ENCODE results near the gene IL1B.
"Not testable (repeated sequence)": the region's sequence is repeated elsewhere in the genome, so short reads cannot be mapped to it uniquely, and the experiment has no call there.

The IL1B gene

GRCh38 chr2:112850588-112850987, 14.0 kb upstream of the IL1B start:
- DNase-seq (ENCODE audit: low read depth in 1 of 2, low spot score in 1 of 2) = no peak

GRCh38 chr2:112849956-112850355, 13.4 kb upstream of the IL1B start:
- DNase-seq (ENCODE audit: low read depth in 1 of 2, low spot score in 1 of 2) = no peak

GRCh38 chr2:112848833-112849232, 12.3 kb upstream of the IL1B start:
- DNase-seq (ENCODE audit: low read depth in 1 of 2, low spot score in 1 of 2) = no peak

- DNase-seq (ENCODE audit: low read depth in 1 of 2, low spot score in 1 of 2) = no peak
Measured at GRCh38 chr2:112846031-112846430, 9.5 kb upstream of the IL1B start.

GRCh38 chr2:112843836-112844235, 7.3 kb upstream of the IL1B start:
- DNase-seq (ENCODE audit: low read depth in 1 of 2, low spot score in 1 of 2) = no peak

- no peak for DNase-seq (ENCODE audit: low read depth in 1 of 2, low spot score in 1 of 2)
Measured at GRCh38 chr2:112843288-112843687, 6.7 kb upstream of the IL1B start.

- no peak for DNase-seq (ENCODE audit: low read depth in 1 of 2, low spot score in 1 of 2)
Measured at GRCh38 chr2:112841295-112842044, 4.9 kb upstream of the IL1B start.

GRCh38 chr2:112840068-112840445, 3.5 kb upstream of the IL1B start:
- no peak for DNase-seq (ENCODE audit: low read depth in 1 of 2, low spot score in 1 of 2)

- no peak for DNase-seq (ENCODE audit: low read depth in 1 of 2, low spot score in 1 of 2)
Measured at GRCh38 chr2:112839407-112840067, 3.0 kb upstream of the IL1B start.

- no peak for DNase-seq (ENCODE audit: low read depth in 1 of 2, low spot score in 1 of 2)
Measured at GRCh38 chr2:112836163-112836560, 417 bp downstream of the IL1B start.

- no peak for DNase-seq (ENCODE audit: low read depth in 1 of 2, low spot score in 1 of 2)
Measured at GRCh38 chr2:112835536-112836162, 930 bp downstream of the IL1B start.

- no peak for DNase-seq (ENCODE audit: low read depth in 1 of 2, low spot score in 1 of 2)
Measured at GRCh38 chr2:112835061-112835501, 1.5 kb downstream of the IL1B start.

- no peak for DNase-seq (ENCODE audit: low read depth in 1 of 2, low spot score in 1 of 2)
Measured at GRCh38 chr2:112834396-112835037, 2.1 kb downstream of the IL1B start.

- no peak for DNase-seq (ENCODE audit: low read depth in 1 of 2, low spot score in 1 of 2)
Measured at GRCh38 chr2:112833976-112834375, 2.6 kb downstream of the IL1B start.

GRCh38 chr2:112833639-112833931, 3.0 kb downstream of the IL1B start:
- DNase-seq (ENCODE audit: low read depth in 1 of 2, low spot score in 1 of 2) = not testable (repeated sequence)

- DNase-seq (ENCODE audit: low read depth in 1 of 2, low spot score in 1 of 2) = no peak
Measured at GRCh38 chr2:112832841-112833638, 3.5 kb downstream of the IL1B start.

GRCh38 chr2:112831946-112832840, 4.4 kb downstream of the IL1B start:
- no peak for DNase-seq (ENCODE audit: low read depth in 1 of 2, low spot score in 1 of 2)

- DNase-seq (ENCODE audit: low read depth in 1 of 2, low spot score in 1 of 2) = no peak
Measured at GRCh38 chr2:112831513-112831845, 5.1 kb downstream of the IL1B start.

GRCh38 chr2:112830682-112831512, 5.7 kb downstream of the IL1B start:
- no peak for DNase-seq (ENCODE audit: low read depth in 1 of 2, low spot score in 1 of 2)

All from stimulated activated CD4-positive, alpha-beta T cell treated with anti-CD3 and anti-CD28 coated beads, Interleukin-15, amount 100 ng/mL, for 1 hour (primary cell).